Heart right ventricle (tissue), 16 donors: Measurements from ENCODE around the gene FADS1. TPM values are rescaled to one million over a fixed set of nuclear protein-coding genes. Genes with fewer than 3 reads are reported as not detected.

Source experiments
- ATAC-seq, 8 donors: fragments of 200-7000 bp; cut with Tn5 transposase; one replicate each; pipeline ENCODE4 v1.9.1; 2020; ENCODE audit warnings: mild to moderate bottlenecking in 8 of 8, moderate library complexity in 8 of 8, moderate number of reproducible peaks in 1 of 8
- DNase-seq, 2 donors: peaks; one replicate each; pipeline ENCODE4 v3.0.0-alpha.2; 2020
- H3K27ac ChIP-seq, 10 donors: fragments of 200-600 bp; sonication (generic) in 2 of 10; one replicate each; pipeline versions ENCODE4 v1.5.0 to v1.8.0; 2020 to 2022; ENCODE audit warnings: mild to moderate bottlenecking in 3 of 10
- H3K27me3 ChIP-seq, 7 donors: fragments of 200-600 bp; one replicate each; pipeline ENCODE4 v1.8.0; 2021 to 2022; ENCODE audit warnings: mild to moderate bottlenecking in 2 of 7
- H3K36me3 ChIP-seq, 9 donors: fragments of 200-600 bp; sonication (generic) in 1 of 9; one replicate each; pipeline versions ENCODE4 v1.5.0 to v1.8.0; 2020 to 2022; ENCODE audit warnings: mild to moderate bottlenecking in 2 of 9
- H3K4me1 ChIP-seq, 9 donors: fragments of 200-600 bp; sonication (generic) in 1 of 9; one replicate each; pipeline versions ENCODE4 v1.5.0 to v1.8.0; 2020 to 2022; ENCODE audit warnings: mild to moderate bottlenecking in 4 of 9
- H3K4me3 ChIP-seq, 10 donors: fragments of 200-600 bp; sonication (generic) in 2 of 10; one replicate each; pipeline versions ENCODE4 v1.5.0 to v1.8.0; 2020 to 2022; ENCODE audit warnings: mild to moderate bottlenecking in 7 of 10, moderate library complexity in 2 of 10
- H3K9me3 ChIP-seq, 11 donors: fragments of 200-600 bp in 10 of 11; sonication (generic) in 2 of 11; one replicate each; pipeline versions ENCODE4 v1.5.0 to v1.8.0; 2013 to 2022; ENCODE audit warnings: mild to moderate bottlenecking in 2 of 11, control low read depth in 1 of 11, moderate library complexity in 1 of 11
- CTCF ChIP-seq, 9 donors: fragments of 200-600 bp; sonication (generic) in 2 of 9; IDR thresholded peaks; one replicate each; pipeline versions ENCODE4 v1.5.0 to v1.8.0; 2021 to 2022; ENCODE audit warnings: antibody characterized with exemption in 9 of 9, mild to moderate bottlenecking in 5 of 9, moderate library complexity in 1 of 9
- WGBS, 2 donors: extraction: QIAGEN DNeasy Blood & Tissue Kit; methylation state at CpG; one replicate each; pipeline ENCODE4 v1.1.7; 2013; ENCODE audit warnings: inconsistent platforms in 1 of 2; 5-methylcytosine and 5-hydroxymethylcytosine counted together
- intact Hi-C, 10 donors: fragments of 100-400 bp; cut with DNase I; formaldehyde crosslinking; loops; one replicate each; pipeline versions ENCODE4 v1.11.1 to v1.14.2; 2022
- long read RNA-seq, 3 donors: library from polyadenylated mRNA; unstranded; transcript quantifications; one replicate each; pipeline ENCODE4 v2.0.0, GENCODE V29; 2020 to 2021
- polyA plus RNA-seq, 2 donors: library from polyadenylated mRNA; stranded (reverse); fragments of 200-250 nt; gene quantifications; one replicate each; pipeline ENCODE4 v1.2.3, GENCODE V29; 2013
- total RNA-seq, 10 donors: library from RNA; stranded (reverse); fragmentation: NEBNext Ultra II Directional in 3 of 10; extraction: Animal tissue kit (Norgen Biotek cat#: 25700) in 3 of 10; gene quantifications; one replicate each; pipeline versions ENCODE4 v1.2.1 to v1.2.4, GENCODE V29; 2021 to 2023
- donor health status: Arrhythmogenic right ventricular cardiomyopathy.
- donor health status: ischemic (EF 13 %, LVEDD 7.1; RV severe dilation, severe dysfunction).
- donor health status: healthy with polysubstance abuse.
- donor health status: DM: no; HTN: yes; CAD: no.
- donor health status: DM: no; HTN: no; CAD: no.
- donor health status: ischemic (EF 25% LVEDD 6.9; RV normal size, moderate dysfunction).
- donor health status: ischemic (EF 25% LVEDD 5.7; RV mildly dilated, moderate dysfunction).
- donor health status: healthy.
- donor health status: DM: yes; HTN: yes; CAD: no.
- donor health status: Ischemic cardiomyopathy.
- donor health status: ischemic (EF 35%, LVEDD 5.7; RV mildly dilated, moderate dysfunction).
- donor health status: nonischemic (EF 11% LVEDD 7.7; RV severe dilation, severe dysfunction).
- donor health status: DM: yes; HTN: yes; CAD: no.
- donor health status: PGD.
- donor health status: ischemic (EF 29% LVEDD 5.4; RV normal size, mild dysfunction).
- donor health status: nonischemic (EF 23%, LVEDD 6.1; RV moderate dilation, normal function).

FADS1 gene
- total RNA-seq: 10 to 100 TPM; 16.4 to 37.4 (median 25.4) TPM
- 10 to 100 TPM; 13.8 to 35.2 TPM for polyA plus RNA-seq
- long read RNA-seq, donor 1, full-length matches to known transcripts: 50 of 67 reads
- long read RNA-seq, donor 1, partial matches to known transcripts: 13 of 67 reads
- long read RNA-seq, donor 1, other reads (novel, unspliced or antisense): 4 of 67 reads
- long read RNA-seq, donor 2, full-length matches to known transcripts: 40 of 61 reads
- long read RNA-seq, donor 2, partial matches to known transcripts: 16 of 61 reads
- long read RNA-seq, donor 2, other reads (novel, unspliced or antisense): 5 of 61 reads
- long read RNA-seq, donor 3, full-length matches to known transcripts: 208 of 254 reads
- long read RNA-seq, donor 3, partial matches to known transcripts: 20 of 254 reads
- long read RNA-seq, donor 3, other reads (novel, unspliced or antisense): 26 of 254 reads

- DNase-seq (peak; percentile 89 to 93), ATAC-seq (peak; percentile 16 to 74 (median 44))
- Histone ChIP-seq H3K27me3 (peaks cover 0 to 9% (median 0%) of the 10 kb centered on the region in 7 donors), H3K4me3 (peak within 1 kb of the TSS; percentile 50 to 93 (median 76)), H3K4me1 (peaks cover 4 to 29% (median 10%) of the 10 kb centered on the region in 9 donors), H3K36me3 (peaks cover 0 to 16% (median 8%) of the 10 kb centered on the region in 9 donors), H3K27ac (peak within 1 kb of the TSS; percentile 93 to 100 (median 99)), H3K9me3 (no peaks in the 10 kb centered on the region)
- TF ChIP-seq CTCF (IDR thresholded peaks at IDR 0.05): peak; percentile 14 to 75 (median 55)
- WGBS, 2 donors: 1% methylated on average over 70 to 73 of the region's 73 CpGs
- intact Hi-C loops: loop anchor here in 7 of 10 donors (2.0 to 10.0 kb wide), 7 partner anchors 14 to 155 kb away; partner anchors contain the start of gene FADS3 (in 1 of the 7)
Observed at GRCh38 chr11:61816736-61817455, at the start of gene FADS1. FADS1 (minus strand) TSS chr11:61817003; CDS start chr11:61816929, 74 bp downstream.

GRCh38 chr11:61866231-61866957 lies 49.6 kb upstream of the FADS1 start:
- intact Hi-C loops: loop anchor here in 1 of 10 donors (10.0 kb wide), 1 partner anchor 52 kb away; the partner anchor contains the start of gene FADS1
- Histone ChIP-seq H3K27me3 (no peaks in the 10 kb centered on the region), H3K4me1 (peaks cover 4 to 29% (median 19%) of the 10 kb centered on the region in 9 donors), H3K36me3 (peaks cover 0 to 38% (median 0%) of the 10 kb centered on the region in 9 donors), H3K9me3 (no peaks in the 10 kb centered on the region), H3K27ac (no peak overlapping the region), H3K4me3 (no peak overlapping the region)
- 79 to 81% methylated on average over 18 of the region's 18 CpGs for WGBS, 2 donors
- DNase-seq (no peak), ATAC-seq (no peak)
- TF ChIP-seq CTCF (IDR thresholded peaks at IDR 0.05): no peak

- no peak for TF ChIP-seq CTCF (IDR thresholded peaks at IDR 0.05)
- 93 to 94% methylated on average over 20 of the region's 20 CpGs for WGBS, 2 donors
- Histone ChIP-seq H3K27me3 (no peaks in the 10 kb centered on the region), H3K4me1 (peaks cover 6 to 29% (median 16%) of the 10 kb centered on the region in 9 donors), H3K27ac (no peak overlapping the region), H3K4me3 (no peak overlapping the region), H3K9me3 (no peaks in the 10 kb centered on the region), H3K36me3 (peaks cover 0 to 46% (median 0%) of the 10 kb centered on the region in 9 donors)
- ATAC-seq (no peak), DNase-seq (no peak)
- intact Hi-C loops: loop anchor here in 3 of 10 donors (2.0 to 10.0 kb wide), 4 partner anchors 38 to 66 kb away; partner anchors contain the start of genes FADS1 (in 2 of the 3) and FADS2 (in 1 of the 3)
Observed at GRCh38 chr11:61864814-61865775, 48.3 kb upstream of the FADS1 start.
